GM19452 (cell line): Measurements from ENCODE around the gene NEU4.
"Not testable (repeated sequence)": the region's sequence is repeated elsewhere in the genome, so short reads cannot be mapped to it uniquely, and the experiment has no call there.

Source experiments
- ATAC-seq: cut with Tn5 transposase; IDR thresholded peaks from one replicate; pipeline ENCODE4 v1.9.1; 2021; ENCODE audit not compliant: unreplicated experiment

Gene NEU4

GRCh38 chr2:241798631-241799521 is 10.1 kb upstream of the NEU4 start:
- ATAC-seq = no peak

DNA sequence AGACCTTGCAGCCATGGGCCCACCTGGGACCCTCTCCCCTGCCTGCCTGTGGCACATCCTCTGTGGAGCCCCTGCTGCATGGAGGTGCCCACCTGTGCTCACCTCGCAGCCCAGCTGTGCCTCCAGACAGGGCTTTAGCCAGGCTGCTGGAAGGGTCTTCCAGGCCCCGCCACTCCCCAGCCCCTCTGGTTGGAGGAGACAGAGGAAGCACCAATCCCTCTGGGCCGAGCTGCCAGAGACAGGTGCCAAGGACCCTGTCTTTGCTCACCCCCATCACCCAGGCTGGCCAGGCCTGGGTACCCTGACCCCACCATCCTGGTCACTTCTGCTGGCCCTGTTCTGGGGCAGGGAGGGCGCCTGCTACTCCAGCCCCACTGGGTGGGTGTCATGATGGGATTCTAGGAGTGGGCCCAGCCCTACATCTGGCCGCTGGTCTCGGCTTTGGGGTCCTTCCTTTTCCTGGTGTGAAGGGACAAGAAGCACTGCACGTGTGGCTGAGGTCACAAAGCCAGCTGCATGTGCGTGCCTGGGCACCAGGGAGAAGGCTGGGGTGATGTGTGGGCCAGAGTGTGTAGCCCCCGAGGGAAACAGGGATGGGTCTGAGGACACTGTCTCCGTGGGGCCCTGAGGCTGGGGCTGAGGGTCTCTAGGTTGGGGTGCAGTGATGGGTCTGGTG is 9.3 kb upstream of the NEU4 start:
- ATAC-seq = no peak

DNA sequence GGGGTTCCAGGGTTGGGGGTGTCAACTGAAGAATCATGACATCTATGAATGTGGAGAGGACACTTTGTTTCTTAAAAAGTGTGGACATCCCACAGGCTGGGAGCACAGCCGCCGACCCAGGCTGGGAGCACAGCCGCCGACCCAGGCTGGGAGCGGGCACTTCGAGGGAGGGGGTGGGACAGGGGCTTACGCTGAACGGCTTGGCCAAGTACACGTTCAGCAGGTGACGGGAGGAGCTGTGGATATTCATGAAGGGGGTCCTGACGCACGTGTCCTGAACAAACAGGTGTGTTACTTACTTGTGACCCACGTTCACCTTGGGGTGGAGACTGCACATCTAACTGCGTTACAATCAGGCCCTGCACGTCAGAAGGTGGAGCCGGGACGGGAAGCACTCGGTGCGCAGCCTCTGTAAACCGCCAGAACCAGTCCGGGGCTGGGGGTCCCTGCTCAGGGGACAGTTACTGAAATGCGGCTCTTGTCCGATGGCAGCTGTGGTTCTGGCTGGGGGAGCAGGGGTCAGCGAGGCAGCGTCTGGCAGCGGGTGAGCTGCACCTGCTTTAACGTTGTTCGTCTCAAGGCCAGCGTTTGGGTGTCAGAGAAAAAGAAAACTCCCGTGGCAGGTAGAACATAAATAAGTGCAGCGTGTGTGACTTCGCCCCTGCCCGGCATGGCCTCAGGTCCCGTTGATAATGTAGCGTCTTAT is 8.6 kb upstream of the NEU4 start:
- not testable (repeated sequence) for ATAC-seq

DNA sequence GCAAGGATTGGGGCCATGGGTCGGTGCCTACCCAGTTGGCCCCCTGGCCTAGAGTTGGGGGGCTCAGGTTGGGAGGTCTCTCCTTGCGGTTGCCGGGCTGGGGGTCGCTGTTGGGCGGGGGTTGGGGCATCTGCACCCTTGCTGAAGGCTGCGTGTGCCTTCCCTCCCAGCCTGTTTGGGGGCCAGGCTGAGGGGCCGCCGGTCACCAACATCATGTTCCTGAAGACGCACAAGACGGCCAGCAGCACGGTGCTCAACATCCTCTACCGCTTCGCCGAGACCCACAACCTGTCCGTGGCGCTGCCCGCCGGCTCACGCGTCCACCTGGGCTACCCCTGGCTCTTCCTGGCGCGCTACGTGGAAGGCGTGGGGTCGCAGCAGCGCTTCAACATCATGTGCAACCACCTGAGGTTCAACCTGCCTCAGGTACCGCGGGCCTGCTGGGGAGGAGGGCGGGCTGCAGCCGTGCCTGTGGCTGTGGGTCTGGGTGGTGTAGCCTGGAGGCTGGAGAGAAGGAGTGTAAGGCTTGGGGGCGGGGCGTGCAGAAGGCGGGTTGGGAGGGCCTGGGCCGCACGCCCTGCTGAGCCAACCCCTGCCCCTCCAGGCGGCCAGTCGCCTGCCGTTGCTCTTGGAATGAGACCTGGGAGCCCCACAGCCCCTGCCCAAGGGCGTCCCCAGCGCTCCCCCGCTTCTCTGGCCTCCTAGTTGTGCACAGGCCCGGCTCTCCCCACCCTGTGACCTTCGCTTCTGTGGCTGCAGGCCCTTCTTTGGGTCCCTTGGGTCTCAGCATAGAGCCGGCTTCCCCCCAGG is 7.2 kb upstream of the NEU4 start:
- no peak for ATAC-seq

- ATAC-seq = no peak
These were observed 6.3 kb upstream of the NEU4 start for GRCh38 chr2:241802421-241803318.

DNA sequence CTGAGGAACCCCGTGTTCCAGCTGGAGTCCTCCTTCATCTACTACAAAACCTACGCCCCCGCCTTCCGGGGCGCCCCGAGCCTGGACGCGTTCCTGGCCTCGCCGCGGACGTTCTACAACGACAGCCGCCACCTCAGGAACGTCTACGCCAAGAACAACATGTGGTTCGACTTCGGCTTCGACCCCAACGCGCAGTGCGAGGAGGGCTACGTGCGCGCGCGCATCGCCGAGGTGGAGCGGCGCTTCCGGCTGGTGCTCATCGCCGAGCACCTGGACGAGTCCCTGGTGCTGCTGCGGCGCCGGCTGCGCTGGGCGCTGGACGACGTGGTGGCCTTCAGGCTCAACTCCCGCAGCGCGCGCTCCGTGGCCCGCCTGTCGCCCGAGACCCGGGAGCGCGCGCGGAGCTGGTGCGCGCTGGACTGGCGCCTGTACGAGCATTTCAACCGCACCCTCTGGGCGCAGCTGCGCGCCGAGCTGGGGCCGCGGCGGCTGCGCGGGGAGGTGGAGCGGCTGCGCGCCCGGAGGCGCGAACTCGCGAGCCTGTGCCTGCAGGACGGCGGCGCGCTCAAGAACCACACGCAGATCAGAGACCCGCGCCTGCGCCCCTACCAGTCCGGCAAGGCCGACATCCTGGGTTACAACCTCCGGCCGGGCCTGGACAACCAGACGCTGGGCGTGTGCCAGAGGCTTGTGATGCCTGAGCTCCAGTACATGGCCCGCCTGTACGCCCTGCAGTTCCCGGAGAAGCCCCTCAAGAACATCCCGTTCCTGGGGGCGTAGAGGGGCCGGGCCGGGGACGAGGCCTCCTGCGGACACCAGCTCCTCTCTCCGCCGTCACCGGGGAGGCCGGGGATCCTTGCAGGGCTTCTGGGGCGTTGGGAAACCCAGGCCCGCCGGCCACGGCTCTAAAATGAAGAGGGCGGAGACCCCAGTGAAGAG is 5.3 kb upstream of the NEU4 start:
- ATAC-seq = no peak

DNA sequence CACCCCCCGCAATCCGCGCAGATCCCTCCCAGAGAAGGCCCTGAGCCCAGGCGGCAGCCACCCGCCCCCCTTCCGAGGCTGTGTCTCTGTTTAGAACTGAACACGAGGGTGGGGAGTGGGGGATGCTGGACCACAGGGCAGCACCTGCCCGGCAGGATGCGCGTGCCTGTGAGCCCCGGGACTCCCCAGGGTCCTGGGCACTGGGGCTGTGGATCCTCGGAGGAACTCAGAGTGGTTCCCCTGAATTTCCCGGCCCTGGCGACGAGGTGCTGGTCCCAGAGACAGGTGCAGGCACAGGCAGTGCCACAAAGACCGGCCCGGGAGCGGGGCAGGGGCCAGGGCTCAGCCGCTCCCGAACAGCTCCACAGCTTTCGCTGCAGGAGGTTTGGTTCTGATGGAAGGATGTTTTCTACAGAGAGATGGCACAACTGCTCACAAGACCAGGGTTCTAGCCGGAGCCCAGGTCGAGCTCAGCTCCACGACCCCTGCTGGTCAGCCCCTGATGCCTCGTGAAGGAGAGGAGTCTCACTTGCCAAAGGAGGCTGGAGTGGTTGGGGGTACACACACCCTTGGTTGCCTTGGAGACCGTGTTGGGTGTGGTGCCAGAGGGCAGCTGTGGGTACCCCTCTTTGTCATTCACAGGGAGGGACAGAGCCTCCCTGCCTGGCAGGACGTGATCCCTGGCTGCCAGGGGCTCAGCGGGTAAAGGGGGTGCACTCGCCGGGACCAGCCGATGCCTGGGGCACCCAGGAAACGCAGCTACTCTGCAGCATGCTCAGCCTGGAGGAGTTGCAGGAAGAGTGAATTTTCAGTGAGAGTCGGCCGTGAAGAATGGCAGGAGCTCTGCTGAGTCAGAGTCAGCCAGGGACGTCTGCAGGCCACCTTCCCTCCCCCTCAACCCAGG is 4.4 kb upstream of the NEU4 start:
- no peak for ATAC-seq

DNA sequence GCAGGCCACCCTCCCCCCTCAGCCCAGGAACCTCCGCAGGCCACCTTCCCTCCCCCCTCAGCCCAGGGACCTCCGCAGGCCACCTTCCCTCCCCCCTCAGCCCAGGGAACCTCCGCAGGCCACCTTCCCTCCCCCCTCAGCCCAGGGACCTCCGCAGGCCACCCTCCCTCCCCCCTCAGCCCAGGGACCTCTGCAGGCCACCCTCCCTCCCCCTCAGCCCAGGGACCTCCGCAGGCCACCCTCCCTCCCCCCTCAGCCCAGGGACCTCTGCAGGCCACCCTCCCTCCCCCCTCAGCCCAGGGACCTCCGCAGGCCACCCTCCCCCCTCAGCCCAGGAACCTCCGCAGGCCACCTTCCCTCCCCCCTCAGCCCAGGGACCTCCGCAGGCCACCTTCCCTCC is 2.8 kb upstream of the NEU4 start:
- ATAC-seq = not testable (repeated sequence)

- no peak for ATAC-seq
These were observed 807 bp upstream of the NEU4 start for GRCh38 chr2:241808051-241808720.

GRCh38 chr2:241809383-241810306 is 652 bp downstream of the NEU4 start:
- no peak for ATAC-seq

GRCh38 chr2:241810307-241811200 is 1.6 kb downstream of the NEU4 start:
- ATAC-seq = no peak

- no peak for ATAC-seq
These were observed 2.4 kb downstream of the NEU4 start for GRCh38 chr2:241811201-241811951.

- ATAC-seq = no peak
These were observed 3.1 kb downstream of the NEU4 start for GRCh38 chr2:241811952-241812729.
